Fibroblast of the aortic adventitia (primary cell): Measurements from ENCODE around the gene OTX2. TPM values are rescaled to one million over a fixed set of nuclear protein-coding genes. Genes with fewer than 3 reads are reported as not detected.

ENCODE experiments used
- DNase-seq: peaks from one replicate; pipeline ENCODE4 v3.0.0-alpha.2; 2010; ENCODE audit warnings: low read depth
- H3K4me3 ChIP-seq: 2 replicates; pipeline ENCODE4 v1.5.1; 2011; ENCODE audit warnings: low read depth, mild to moderate bottlenecking, control low read depth, low read length, moderate library complexity
- small RNA-seq: library from RNA; depleted of rRNA; stranded (forward); fragments of <200 nt; gene quantifications from one replicate; pipeline ENCODE3, GENCODE V24; 2012
- total RNA-seq: library from RNA; depleted of rRNA; stranded (reverse); fragments of >200 nt; gene quantifications from 2 replicates; pipeline ENCODE4 v1.2.3, GENCODE V29; 2012; ENCODE audit warnings: low replicate concordance
- TF ChIP-seq, protein P1 (sequence below): IDR thresholded peaks from 2 replicates; pipeline ENCODE4 v1.5.1; 2011; ENCODE audit warnings: mild to moderate bottlenecking, low read length, control low read depth, inconsistent platforms; ENCODE audit not compliant: insufficient read depth

The OTX2 gene
- total RNA-seq, 1 donor: not detected

DNA sequence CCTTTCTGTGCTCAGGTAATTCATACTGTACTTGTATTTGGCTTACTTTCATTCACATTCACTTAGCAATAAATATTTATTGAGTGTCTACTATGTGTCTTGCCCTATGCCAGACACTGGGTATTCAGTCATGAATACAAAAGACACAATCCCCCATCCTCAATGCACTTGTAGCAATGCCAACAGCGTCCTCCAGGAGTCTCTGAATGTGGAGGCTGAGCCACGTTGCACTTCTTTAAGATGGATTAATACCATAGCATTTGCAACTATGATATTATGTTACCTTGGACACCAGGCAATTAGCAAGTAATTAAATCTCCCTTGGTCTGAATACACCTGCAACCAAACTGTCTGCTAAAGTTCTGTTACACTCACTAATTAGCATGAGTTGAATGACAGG is 58.8 kb downstream of the OTX2 start:
- no peak overlapping the region for H3K4me3 ChIP-seq
- no peak for DNase-seq
- TF ChIP-seq, protein P1, sequence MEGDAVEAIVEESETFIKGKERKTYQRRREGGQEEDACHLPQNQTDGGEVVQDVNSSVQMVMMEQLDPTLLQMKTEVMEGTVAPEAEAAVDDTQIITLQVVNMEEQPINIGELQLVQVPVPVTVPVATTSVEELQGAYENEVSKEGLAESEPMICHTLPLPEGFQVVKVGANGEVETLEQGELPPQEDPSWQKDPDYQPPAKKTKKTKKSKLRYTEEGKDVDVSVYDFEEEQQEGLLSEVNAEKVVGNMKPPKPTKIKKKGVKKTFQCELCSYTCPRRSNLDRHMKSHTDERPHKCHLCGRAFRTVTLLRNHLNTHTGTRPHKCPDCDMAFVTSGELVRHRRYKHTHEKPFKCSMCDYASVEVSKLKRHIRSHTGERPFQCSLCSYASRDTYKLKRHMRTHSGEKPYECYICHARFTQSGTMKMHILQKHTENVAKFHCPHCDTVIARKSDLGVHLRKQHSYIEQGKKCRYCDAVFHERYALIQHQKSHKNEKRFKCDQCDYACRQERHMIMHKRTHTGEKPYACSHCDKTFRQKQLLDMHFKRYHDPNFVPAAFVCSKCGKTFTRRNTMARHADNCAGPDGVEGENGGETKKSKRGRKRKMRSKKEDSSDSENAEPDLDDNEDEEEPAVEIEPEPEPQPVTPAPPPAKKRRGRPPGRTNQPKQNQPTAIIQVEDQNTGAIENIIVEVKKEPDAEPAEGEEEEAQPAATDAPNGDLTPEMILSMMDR: no peak

Small RNA genes within 50 kb of the gene (small RNA-seq; reads per million reads assigned to genes)
- gene RN7SL461P (not detected), gene RNU6-1204P (not detected)

Other genes with a start within 250 kb of the OTX2 start
- gene TMEM260, start 230.7 kb downstream of the OTX2 start, total RNA-seq: 6.4 and 19.1 TPM in 2 replicates